ENCODE results near the gene SPATS2. TPM values are rescaled to one million over a fixed set of nuclear protein-coding genes. Genes with fewer than 3 reads are reported as not detected.

Gene SPATS2
- total RNA-seq, 4 donors from 2014 or later = 10.5 to 39.3 (median 21.0) TPM

DNA sequence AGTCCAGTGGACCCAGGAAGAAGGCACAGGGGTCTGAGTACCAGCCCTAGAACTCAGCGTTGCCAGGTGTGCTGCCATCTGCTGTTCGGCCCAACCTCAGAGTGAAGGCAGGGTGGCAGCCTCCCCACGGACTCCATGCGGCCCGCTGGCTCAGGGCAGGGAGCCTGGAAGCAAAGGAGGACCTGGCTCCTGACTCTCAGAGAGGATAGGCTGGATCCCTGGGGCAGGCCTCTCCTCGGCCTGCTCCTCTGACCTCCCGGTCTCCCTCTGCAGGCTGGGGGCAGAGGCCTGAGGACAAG is 190.6 kb downstream of the SPATS2 start:
- H3K27ac ChIP-seq = no peak overlapping the region
- in situ Hi-C loops (cut with MboI; ENCODE audit: low pct_ligation_motif_present in 1 of 4, low pct_unique_long_range_greater_than_20kb in 1 of 4, low sequenced_read_pairs in 3 of 4) (no loop called here), intact Hi-C loops (cut with DNase I; ENCODE audit: low total_unique reads) (no loop called here)
- no peaks in the 10 kb centered on the region for H3K4me1 ChIP-seq
- DNase-seq = no peak
- H3K4me3 ChIP-seq = no peak overlapping the region
- 78% methylated on average over 5 of the region's 7 CpGs; no CpG with 5 or more reads in 1 of the 2 donors for WGBS, 2 donors (ENCODE audit: low coverage in 1 of 2)
- H3K36me3 ChIP-seq = peaks cover 0 to 43% (median 9%) of the 10 kb centered on the region in 4 donors
- TF ChIP-seq, protein P1, sequence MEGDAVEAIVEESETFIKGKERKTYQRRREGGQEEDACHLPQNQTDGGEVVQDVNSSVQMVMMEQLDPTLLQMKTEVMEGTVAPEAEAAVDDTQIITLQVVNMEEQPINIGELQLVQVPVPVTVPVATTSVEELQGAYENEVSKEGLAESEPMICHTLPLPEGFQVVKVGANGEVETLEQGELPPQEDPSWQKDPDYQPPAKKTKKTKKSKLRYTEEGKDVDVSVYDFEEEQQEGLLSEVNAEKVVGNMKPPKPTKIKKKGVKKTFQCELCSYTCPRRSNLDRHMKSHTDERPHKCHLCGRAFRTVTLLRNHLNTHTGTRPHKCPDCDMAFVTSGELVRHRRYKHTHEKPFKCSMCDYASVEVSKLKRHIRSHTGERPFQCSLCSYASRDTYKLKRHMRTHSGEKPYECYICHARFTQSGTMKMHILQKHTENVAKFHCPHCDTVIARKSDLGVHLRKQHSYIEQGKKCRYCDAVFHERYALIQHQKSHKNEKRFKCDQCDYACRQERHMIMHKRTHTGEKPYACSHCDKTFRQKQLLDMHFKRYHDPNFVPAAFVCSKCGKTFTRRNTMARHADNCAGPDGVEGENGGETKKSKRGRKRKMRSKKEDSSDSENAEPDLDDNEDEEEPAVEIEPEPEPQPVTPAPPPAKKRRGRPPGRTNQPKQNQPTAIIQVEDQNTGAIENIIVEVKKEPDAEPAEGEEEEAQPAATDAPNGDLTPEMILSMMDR (IDR thresholded peaks at IDR 0.05) = no peak
- TF ChIP-seq EP300 (IDR thresholded peaks at IDR 0.05; ENCODE audit: low read depth) = no peak
- TF ChIP-seq POLR2AphosphoS5 (IDR thresholded peaks at IDR 0.05) = no peak
- no peak for TF ChIP-seq POLR2A (IDR thresholded peaks at IDR 0.05)
- no peaks in the 10 kb centered on the region for H3K9me3 ChIP-seq
- no peaks in the 10 kb centered on the region for H3K27me3 ChIP-seq

DNA sequence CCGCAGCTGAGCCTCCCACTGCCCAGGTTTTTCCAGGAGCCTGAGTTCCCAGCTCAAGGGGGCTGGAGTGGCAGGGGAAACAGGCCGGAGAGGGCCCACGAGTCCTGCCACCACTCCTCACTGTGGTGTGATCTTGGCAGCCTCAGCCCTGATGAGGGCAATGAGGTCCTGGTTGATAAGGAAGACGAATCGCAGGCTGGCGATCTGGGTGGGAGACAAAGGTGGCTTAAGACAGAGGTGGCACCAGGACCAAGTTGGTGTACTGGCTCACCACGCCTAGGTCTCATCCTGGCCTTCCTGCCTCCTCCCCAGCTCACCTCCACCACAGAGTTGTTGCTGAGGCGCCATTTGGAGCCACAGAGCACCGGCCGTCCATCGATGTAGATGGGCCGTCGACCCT is 191.3 kb downstream of the SPATS2 start:
- peaks cover 0 to 50% (median 13%) of the 10 kb centered on the region in 4 donors for H3K36me3 ChIP-seq
- in situ Hi-C loops (cut with MboI; ENCODE audit: low pct_ligation_motif_present in 1 of 4, low pct_unique_long_range_greater_than_20kb in 1 of 4, low sequenced_read_pairs in 3 of 4) = no loop called here

DNA sequence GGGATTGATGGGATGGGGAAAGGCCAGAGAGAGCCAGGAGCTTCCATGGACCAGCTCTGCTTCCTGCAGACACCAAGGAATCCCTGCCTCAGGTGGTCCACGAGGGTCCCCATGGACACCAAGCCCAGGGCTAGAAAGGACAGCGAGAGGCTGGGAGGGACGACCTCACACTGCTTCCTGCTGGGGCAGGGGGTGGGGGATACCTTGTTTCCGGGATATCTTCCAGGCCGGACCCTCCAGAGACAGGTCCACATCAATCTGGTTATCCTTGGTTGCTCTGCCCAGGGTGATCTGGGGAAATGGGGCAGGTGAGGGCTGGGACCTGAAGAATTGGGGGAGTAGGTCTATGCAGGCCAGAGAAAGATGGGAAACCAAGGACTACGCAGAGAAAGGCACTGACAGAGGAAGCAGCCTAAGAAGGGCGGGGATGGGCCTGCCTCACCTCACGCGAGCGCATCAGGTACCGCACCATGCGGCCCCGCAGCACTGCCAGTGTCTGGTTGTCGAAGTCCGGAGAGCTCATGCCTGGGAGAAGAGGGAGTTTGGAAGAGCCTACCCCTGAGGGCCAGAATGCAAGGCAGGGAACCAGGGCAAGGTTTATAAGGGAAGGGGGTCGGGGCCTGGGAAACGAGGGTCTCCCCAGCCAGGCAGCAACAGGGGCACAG is 191.9 kb downstream of the SPATS2 start:
- WGBS, 2 donors (ENCODE audit: low coverage in 1 of 2) = 60 to 92% methylated on average over 1 to 17 of the region's 17 CpGs

More for the DNA sequence above, 191.3 kb downstream of the SPATS2 start:
- no peaks in the 10 kb centered on the region for H3K4me1 ChIP-seq
- TF ChIP-seq POLR2AphosphoS5 (IDR thresholded peaks at IDR 0.05) (no peak), EP300 (IDR thresholded peaks at IDR 0.05; ENCODE audit: low read depth) (no peak), POLR2A (IDR thresholded peaks at IDR 0.05) (no peak)
- TF ChIP-seq, protein P1 (IDR thresholded peaks at IDR 0.05) = no peak
- DNase-seq = no peak
- 94% methylated on average over 13 of the region's 13 CpGs; no CpG with 5 or more reads in 1 of the 2 donors for whole genome bisulfite sequencing, 2 donors (ENCODE audit: low coverage in 1 of 2)
- no peaks in the 10 kb centered on the region for H3K27me3 ChIP-seq
- H3K4me3 ChIP-seq = no peak overlapping the region
- no peaks in the 10 kb centered on the region for H3K9me3 ChIP-seq
- no peak overlapping the region for H3K27ac ChIP-seq
- intact Hi-C loops (cut with DNase I; ENCODE audit: low total_unique reads) = no loop called here

DNA sequence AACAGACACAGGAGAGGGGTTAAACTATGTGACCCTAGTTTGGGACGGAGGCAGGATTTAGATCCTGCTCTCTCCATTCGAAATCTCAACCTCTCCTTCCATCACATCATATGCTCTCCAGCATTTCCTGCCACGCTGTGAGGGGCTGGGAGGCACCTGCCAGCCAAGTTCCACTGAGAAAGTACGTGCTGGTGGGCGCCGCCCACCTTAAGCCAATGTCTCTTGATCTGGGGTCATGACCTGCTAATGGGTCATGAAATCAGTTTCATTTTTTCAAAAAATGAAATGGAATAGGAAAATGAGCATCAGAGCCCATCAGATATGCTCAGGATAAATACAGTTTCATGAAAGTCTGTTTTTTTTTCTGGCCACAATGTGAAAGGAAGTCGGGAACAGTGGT is 193.4 kb downstream of the SPATS2 start:
- Histone ChIP-seq H3K4me1 (no peaks in the 10 kb centered on the region), H3K36me3 (peaks cover 0 to 65% (median 17%) of the 10 kb centered on the region in 4 donors), H3K4me3 (no peak overlapping the region), H3K9me3 (no peaks in the 10 kb centered on the region), H3K27me3 (no peaks in the 10 kb centered on the region), H3K27ac (no peak overlapping the region)
- WGBS, 2 donors (ENCODE audit: low coverage in 1 of 2) = 89 to 90% methylated on average over 6 to 7 of the region's 7 CpGs
- in situ Hi-C loops (cut with MboI; ENCODE audit: low pct_ligation_motif_present in 1 of 4, low pct_unique_long_range_greater_than_20kb in 1 of 4, low sequenced_read_pairs in 3 of 4) (no loop called here), intact Hi-C loops (cut with DNase I; ENCODE audit: low total_unique reads) (no loop called here)
- DNase-seq = no peak
- TF ChIP-seq POLR2AphosphoS5 (IDR thresholded peaks at IDR 0.05) (no peak), POLR2A (IDR thresholded peaks at IDR 0.05) (no peak), EP300 (IDR thresholded peaks at IDR 0.05; ENCODE audit: low read depth) (no peak)
- TF ChIP-seq, protein P1 (IDR thresholded peaks at IDR 0.05) = no peak

More for the DNA sequence above, 191.9 kb downstream of the SPATS2 start:
- no peak overlapping the region for H3K4me3 ChIP-seq
- no peaks in the 10 kb centered on the region for H3K4me1 ChIP-seq
- no peak overlapping the region for H3K27ac ChIP-seq
- intact Hi-C loops (cut with DNase I; ENCODE audit: low total_unique reads) = no loop called here
- in situ Hi-C loops (cut with MboI; ENCODE audit: low pct_ligation_motif_present in 1 of 4, low pct_unique_long_range_greater_than_20kb in 1 of 4, low sequenced_read_pairs in 3 of 4) = no loop called here
- no peaks in the 10 kb centered on the region for H3K9me3 ChIP-seq
- no peak for DNase-seq
- H3K27me3 ChIP-seq = no peaks in the 10 kb centered on the region
- TF ChIP-seq POLR2AphosphoS5 (IDR thresholded peaks at IDR 0.05) = no peak
- no peak for TF ChIP-seq EP300 (IDR thresholded peaks at IDR 0.05; ENCODE audit: low read depth)
- TF ChIP-seq POLR2A (IDR thresholded peaks at IDR 0.05) = no peak
- TF ChIP-seq, protein P1 (IDR thresholded peaks at IDR 0.05) = no peak
- peaks cover 0 to 54% (median 14%) of the 10 kb centered on the region in 4 donors for H3K36me3 ChIP-seq

Measured in transverse colon (tissue), 4 donors.